ENCODE results near the gene CDH13.

GRCh38 chr16:83849421-83849820, 1222.7 kb downstream of the CDH13 start:
- TF ChIP-seq CTCF (IDR thresholded peaks at IDR 0.05): no peak
- no peak for TF ChIP-seq ZFX (IDR thresholded peaks at IDR 0.05; ENCODE audit: borderline replicate concordance)
